SU-DHL-6 (cell line): ENCODE measurements around the gene CEP104.

Experiments
- CTCF ChIP-seq: fragments of 200-600 bp; sonication (generic); IDR thresholded peaks from one replicate; pipeline ENCODE4 v1.5.1; 2017; ENCODE audit warnings: antibody characterized with exemption, mild to moderate bottlenecking, low read length, moderate library complexity; ENCODE audit not compliant: insufficient read depth, poor library complexity, severe bottlenecking
- EZH2phosphoT487 ChIP-seq: fragments of 200-600 bp; sonication (generic), shearing (Covaris generic); conservative IDR thresholded peaks from 2 replicates; pipeline ENCODE4 v1.6.1; 2018; ENCODE audit warnings: mild to moderate bottlenecking, antibody characterized with exemption, low read length, moderate library complexity, mixed read lengths

GRCh38 chr1:3903141-3904005 is 46.4 kb upstream of the CEP104 start:
- TF ChIP-seq CTCF (no peak), EZH2phosphoT487 (no peak)
